SK-N-SH treated with all-trans-retinoic acid at 6 μM for 48 hours (cell line): ENCODE results near the gene RAP1A.

Experiments used
- ARNTL ChIP-seq: fragments of 450-650 bp; formaldehyde crosslinking; IDR thresholded peaks from 2 replicates; pipeline ENCODE4 v1.5.0; 2020; ENCODE audit warnings: low read depth, mild to moderate bottlenecking, moderate library complexity, borderline replicate concordance
- OSR1 ChIP-seq: fragments of 250-450 bp; sonication (Bioruptor Pico); IDR thresholded peaks from 2 replicates; pipeline ENCODE4 v1.8.0; 2022; ENCODE audit warnings: moderate library complexity, mild to moderate bottlenecking, inconsistent platforms
- TOX ChIP-seq: fragments of 250-450 bp; sonication (Bioruptor Pico); IDR thresholded peaks from 2 replicates; pipeline ENCODE4 v1.8.0; 2021; ENCODE audit warnings: mild to moderate bottlenecking, moderate library complexity, borderline replicate concordance
- ZC3H10 ChIP-seq: fragments of 250-450 bp; sonication (Bioruptor Pico); IDR thresholded peaks from 2 replicates; pipeline ENCODE4 v1.5.1; 2021; ENCODE audit warnings: mild to moderate bottlenecking, moderate library complexity
- ZFP3 ChIP-seq: fragments of 250-450 bp; sonication (Bioruptor Pico); IDR thresholded peaks from 2 replicates; pipeline ENCODE4 v1.5.0; 2020; ENCODE audit warnings: mild to moderate bottlenecking, moderate library complexity
- ZFP30 ChIP-seq: fragments of 450-650 bp; formaldehyde crosslinking; IDR thresholded peaks from 2 replicates; pipeline ENCODE4 v1.5.0; 2022; ENCODE audit warnings: mild to moderate bottlenecking, moderate library complexity
- ZNF8 ChIP-seq: fragments of 450-650 bp; formaldehyde crosslinking; IDR thresholded peaks from 2 replicates; pipeline ENCODE4 v1.5.0; 2020; ENCODE audit warnings: mild to moderate bottlenecking, moderate library complexity
- TF ChIP-seq, protein P1 (sequence below): fragments of 250-450 bp; sonication (Bioruptor Pico); IDR thresholded peaks from 2 replicates; pipeline ENCODE4 v1.5.1; 2020; ENCODE audit warnings: low read depth, mild to moderate bottlenecking, moderate library complexity
- TF ChIP-seq, protein P2 (sequence below): fragments of 250-450 bp; sonication (Bioruptor Pico); IDR thresholded peaks from 2 replicates; pipeline ENCODE4 v1.8.0; 2020; ENCODE audit warnings: mild to moderate bottlenecking, moderate library complexity, borderline replicate concordance

DNA sequence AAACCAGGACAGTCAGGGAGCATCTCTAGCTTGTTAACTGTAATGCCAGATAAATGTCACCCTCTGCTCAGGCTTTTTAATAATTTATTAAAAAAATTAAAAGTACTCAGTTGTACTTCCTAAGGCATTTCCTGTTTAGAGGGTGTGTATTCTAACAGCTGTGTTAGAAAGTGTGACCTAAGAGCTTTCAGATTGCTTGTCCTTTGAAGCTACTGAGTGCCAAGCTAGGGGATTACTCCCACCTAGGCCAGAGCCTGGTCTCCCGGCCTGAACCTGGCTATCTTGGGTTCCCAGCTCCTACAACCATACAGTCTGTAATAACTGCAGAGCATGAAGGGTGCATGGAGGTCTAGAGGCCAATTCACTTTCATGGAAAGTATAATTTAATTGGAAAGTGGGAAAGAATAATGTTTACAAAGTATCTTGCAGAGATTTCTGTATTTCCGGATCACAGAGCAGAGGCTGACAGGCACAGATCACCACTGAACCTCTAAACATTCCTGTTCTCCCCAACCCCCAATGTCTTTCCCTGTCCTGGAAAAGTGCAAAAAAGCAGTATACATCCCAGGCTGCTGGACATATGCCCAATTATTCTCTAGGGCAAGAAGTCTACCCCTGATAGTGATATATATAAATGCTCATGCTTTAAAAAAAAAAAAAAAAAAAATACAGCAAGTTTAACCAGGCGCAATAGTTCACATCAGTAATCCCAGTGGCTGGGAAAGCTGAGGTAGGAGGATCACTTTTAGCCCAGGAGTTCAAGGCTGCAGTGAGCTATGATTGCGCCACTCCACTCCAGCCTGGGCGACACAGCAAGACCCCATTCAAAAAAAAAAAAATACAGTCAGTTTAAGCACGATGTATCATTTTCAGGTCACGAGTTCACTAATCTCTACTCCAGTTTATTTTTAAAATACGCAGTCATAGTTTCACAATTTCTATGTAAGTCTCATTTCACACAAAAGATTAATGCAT, 36.7 kb upstream of the RAP1A start:
- no peak for TF ChIP-seq ZNF8
- no peak for TF ChIP-seq ZFP3 (CRISPR knock-in tag)
- TF ChIP-seq, protein P1, sequence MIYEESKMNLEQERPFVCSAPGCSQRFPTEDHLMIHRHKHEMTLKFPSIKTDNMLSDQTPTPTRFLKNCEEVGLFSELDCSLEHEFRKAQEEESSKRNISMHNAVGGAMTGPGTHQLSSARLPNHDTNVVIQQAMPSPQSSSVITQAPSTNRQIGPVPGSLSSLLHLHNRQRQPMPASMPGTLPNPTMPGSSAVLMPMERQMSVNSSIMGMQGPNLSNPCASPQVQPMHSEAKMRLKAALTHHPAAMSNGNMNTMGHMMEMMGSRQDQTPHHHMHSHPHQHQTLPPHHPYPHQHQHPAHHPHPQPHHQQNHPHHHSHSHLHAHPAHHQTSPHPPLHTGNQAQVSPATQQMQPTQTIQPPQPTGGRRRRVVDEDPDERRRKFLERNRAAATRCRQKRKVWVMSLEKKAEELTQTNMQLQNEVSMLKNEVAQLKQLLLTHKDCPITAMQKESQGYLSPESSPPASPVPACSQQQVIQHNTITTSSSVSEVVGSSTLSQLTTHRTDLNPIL (CRISPR knock-in tag): no peak
- no peak for TF ChIP-seq TOX (CRISPR knock-in tag)
- no peak for TF ChIP-seq OSR1 (CRISPR knock-in tag)
- no peak for TF ChIP-seq ZFP30
- no peak for TF ChIP-seq ZC3H10 (CRISPR knock-in tag)
- TF ChIP-seq ARNTL (CRISPR knock-in tag): no peak
- TF ChIP-seq, protein P2, sequence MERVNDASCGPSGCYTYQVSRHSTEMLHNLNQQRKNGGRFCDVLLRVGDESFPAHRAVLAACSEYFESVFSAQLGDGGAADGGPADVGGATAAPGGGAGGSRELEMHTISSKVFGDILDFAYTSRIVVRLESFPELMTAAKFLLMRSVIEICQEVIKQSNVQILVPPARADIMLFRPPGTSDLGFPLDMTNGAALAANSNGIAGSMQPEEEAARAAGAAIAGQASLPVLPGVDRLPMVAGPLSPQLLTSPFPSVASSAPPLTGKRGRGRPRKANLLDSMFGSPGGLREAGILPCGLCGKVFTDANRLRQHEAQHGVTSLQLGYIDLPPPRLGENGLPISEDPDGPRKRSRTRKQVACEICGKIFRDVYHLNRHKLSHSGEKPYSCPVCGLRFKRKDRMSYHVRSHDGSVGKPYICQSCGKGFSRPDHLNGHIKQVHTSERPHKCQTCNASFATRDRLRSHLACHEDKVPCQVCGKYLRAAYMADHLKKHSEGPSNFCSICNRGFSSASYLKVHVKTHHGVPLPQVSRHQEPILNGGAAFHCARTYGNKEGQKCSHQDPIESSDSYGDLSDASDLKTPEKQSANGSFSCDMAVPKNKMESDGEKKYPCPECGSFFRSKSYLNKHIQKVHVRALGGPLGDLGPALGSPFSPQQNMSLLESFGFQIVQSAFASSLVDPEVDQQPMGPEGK (CRISPR knock-in tag): no peak
